H1 (cell line): ENCODE data around the gene GDF2. TPM values are rescaled to one million over a fixed set of nuclear protein-coding genes. Genes with fewer than 3 reads are reported as not detected.

Source experiments
- KDM4A ChIP-seq: IDR thresholded peaks from one replicate; pipeline ENCODE4 v1.7.1; 2012; ENCODE audit warnings: low read depth, mild to moderate bottlenecking, moderate library complexity, low read length, inconsistent platforms; ENCODE audit not compliant: severe bottlenecking
- polyA plus RNA-seq, 7 experiments: library from polyadenylated mRNA; depleted of rRNA in 3 of 7; stranded (reverse) in 5 of 7; unstranded in 2 of 7; fragments of >200 nt in 5 of 7; fragments of 200-250 nt in 2 of 7; gene quantifications; 1 replicate in 5 of 7; 2 replicates in 1 of 7; 4 replicates in 1 of 7; pipeline versions ENCODE4 v1.2.1 to v1.2.3, GENCODE V29; 2011 to 2013; ENCODE audit warnings: missing spikeins in 2 of 7, mixed read lengths in 2 of 7
- total RNA-seq: library from RNA; stranded (reverse); fragmentation: NEBNext Ultra II Directional; extraction: Animal tissue kit (Norgen Biotek cat#: 25700); gene quantifications from 2 replicates; pipeline ENCODE4 v1.2.1, GENCODE V29; 2021

Gene GDF2
- total and polyA plus RNA-seq, 2 of the 8 experiments (the other 6 are each of a cell fraction or from before 2014, with no cell fraction given) = not detected

GRCh38 chr10:47330804-47331203, 8.6 kb downstream of the GDF2 start (continued):
- no peak for TF ChIP-seq KDM4A
